ENCODE data around the gene ADGRA1.

ADGRA1 gene

GRCh38 chr10:133094866-133095265 lies 7.1 kb downstream of the ADGRA1 start:
- DNase-seq (ENCODE audit: low read depth in 3 of 3): no peak

GRCh38 chr10:133095586-133095985 lies 7.9 kb downstream of the ADGRA1 start:
- DNase-seq (ENCODE audit: low read depth in 3 of 3): no peak

- DNase-seq (ENCODE audit: low read depth in 3 of 3): no peak
These were observed 9.0 kb downstream of the ADGRA1 start for GRCh38 chr10:133096616-133097269.

GRCh38 chr10:133097418-133097817 lies 9.7 kb downstream of the ADGRA1 start:
- no peak for DNase-seq (ENCODE audit: low read depth in 3 of 3)

GRCh38 chr10:133097961-133098360 lies 10.2 kb downstream of the ADGRA1 start:
- no peak for DNase-seq (ENCODE audit: low read depth in 3 of 3)

GRCh38 chr10:133098426-133099124 lies 10.9 kb downstream of the ADGRA1 start:
- DNase-seq (ENCODE audit: low read depth in 3 of 3): no peak

GRCh38 chr10:133099571-133099970 lies 11.8 kb downstream of the ADGRA1 start:
- DNase-seq (ENCODE audit: low read depth in 3 of 3): no peak

- no peak for DNase-seq (ENCODE audit: low read depth in 3 of 3)
These were observed 12.5 kb downstream of the ADGRA1 start for GRCh38 chr10:133100186-133100585.

- DNase-seq (ENCODE audit: low read depth in 3 of 3): no peak
These were observed 13.1 kb downstream of the ADGRA1 start for GRCh38 chr10:133100706-133101415.

GRCh38 chr10:133101416-133101810 lies 13.7 kb downstream of the ADGRA1 start:
- DNase-seq (ENCODE audit: low read depth in 3 of 3): no peak

- no peak for DNase-seq (ENCODE audit: low read depth in 3 of 3)
These were observed 14.8 kb downstream of the ADGRA1 start for GRCh38 chr10:133102415-133103095.

- no peak for DNase-seq (ENCODE audit: low read depth in 3 of 3)
These were observed 15.7 kb downstream of the ADGRA1 start for GRCh38 chr10:133103311-133103910.

- DNase-seq (ENCODE audit: low read depth in 3 of 3): no peak
These were observed 16.6 kb downstream of the ADGRA1 start for GRCh38 chr10:133104068-133104962.

- no peak for DNase-seq (ENCODE audit: low read depth in 3 of 3)
These were observed 17.4 kb downstream of the ADGRA1 start for GRCh38 chr10:133104963-133105640.

- no peak for DNase-seq (ENCODE audit: low read depth in 3 of 3)
These were observed 18.1 kb downstream of the ADGRA1 start for GRCh38 chr10:133105686-133106390.

GRCh38 chr10:133106516-133106915 lies 18.8 kb downstream of the ADGRA1 start:
- no peak for DNase-seq (ENCODE audit: low read depth in 3 of 3)

- no peak for DNase-seq (ENCODE audit: low read depth in 3 of 3)
These were observed 19.7 kb downstream of the ADGRA1 start for GRCh38 chr10:133107442-133107841.

- DNase-seq (ENCODE audit: low read depth in 3 of 3): no peak
These were observed 22.0 kb downstream of the ADGRA1 start for GRCh38 chr10:133109711-133110110.

GRCh38 chr10:133110133-133110532 lies 22.4 kb downstream of the ADGRA1 start:
- DNase-seq (ENCODE audit: low read depth in 3 of 3): no peak
